Activated naive CD8-positive, alpha-beta T cell treated with anti-CD3 and anti-CD28 coated beads, Interleukin-2, amount 50 U/mL, for 24 hours (primary cell): ENCODE results near the gene C1R.
"Not testable (repeated sequence)": the region's sequence is repeated elsewhere in the genome, so short reads cannot be mapped to it uniquely, and the experiment has no call there.

ENCODE experiments used
- ATAC-seq: fragments of 150-1000 bp; cut with Tn5 transposase; one replicate; pipeline ENCODE4 v1.10.0; 2021
- DNase-seq: peaks from one replicate; pipeline ENCODE4 v3.0.0; 2021
- H3K27ac Mint-ChIP-seq: one replicate; pipeline ENCODE4 v1.8.0; 2021; ENCODE audit warnings: mild to moderate bottlenecking, mixed read lengths
- H3K27me3 Mint-ChIP-seq: one replicate; pipeline ENCODE4 v1.8.0; 2021; ENCODE audit warnings: mixed read lengths
- H3K36me3 Mint-ChIP-seq: one replicate; pipeline ENCODE4 v1.8.0; 2021; ENCODE audit warnings: low read depth, mixed read lengths
- H3K4me1 Mint-ChIP-seq: one replicate; pipeline ENCODE4 v1.8.0; 2021; ENCODE audit warnings: mixed read lengths
- H3K4me3 Mint-ChIP-seq: one replicate; pipeline ENCODE4 v1.8.0; 2021; ENCODE audit warnings: mild to moderate bottlenecking, moderate library complexity, mixed read lengths
- H3K9me3 Mint-ChIP-seq: one replicate; pipeline ENCODE4 v1.8.0; 2021; ENCODE audit warnings: mixed read lengths

Gene C1R

GRCh38 chr12:7059780-7060179 lies 32.5 kb downstream of the C1R start:
- Mint-ChIP-seq H3K27ac (no peak overlapping the region), H3K36me3 (no peaks in the 10 kb centered on the region)
- ATAC-seq, result no peak

GRCh38 chr12:7058850-7059395 lies 33.3 kb downstream of the C1R start:
- no peaks in the 10 kb centered on the region for H3K36me3 Mint-ChIP-seq
- H3K4me3 Mint-ChIP-seq, result no peak overlapping the region
- DNase-seq (no peak), ATAC-seq (no peak)
- no peaks in the 10 kb centered on the region for H3K9me3 Mint-ChIP-seq
- peaks cover 12% of the 10 kb centered on the region for H3K27me3 Mint-ChIP-seq
- no peak overlapping the region for H3K27ac Mint-ChIP-seq
- H3K4me1 Mint-ChIP-seq, result no peaks in the 10 kb centered on the region

More at GRCh38 chr12:7059780-7060179, 32.5 kb downstream of the C1R start:
- H3K4me1 Mint-ChIP-seq, result no peaks in the 10 kb centered on the region
- no peak overlapping the region for H3K4me3 Mint-ChIP-seq
- no peak for DNase-seq
- no peaks in the 10 kb centered on the region for H3K9me3 Mint-ChIP-seq
- H3K27me3 Mint-ChIP-seq, result peaks cover 7% of the 10 kb centered on the region

- Mint-ChIP-seq H3K4me3 (no peak overlapping the region), H3K27me3 (peaks cover 12% of the 10 kb centered on the region)
- ATAC-seq, result no peak
Measured at GRCh38 chr12:7058163-7058845, 33.9 kb downstream of the C1R start.

GRCh38 chr12:7055736-7056135 lies 36.5 kb downstream of the C1R start:
- H3K9me3 Mint-ChIP-seq, H3K36me3 Mint-ChIP-seq, H3K27ac Mint-ChIP-seq, ATAC-seq, H3K4me3 Mint-ChIP-seq, DNase-seq, H3K4me1 Mint-ChIP-seq: not testable (repeated sequence)
- peaks cover 15% of the 10 kb centered on the region for H3K27me3 Mint-ChIP-seq

More at GRCh38 chr12:7058163-7058845, 33.9 kb downstream of the C1R start:
- Mint-ChIP-seq H3K4me1 (no peaks in the 10 kb centered on the region), H3K9me3 (no peaks in the 10 kb centered on the region), H3K27ac (no peak overlapping the region), H3K36me3 (no peaks in the 10 kb centered on the region)
- no peak for DNase-seq

- no peaks in the 10 kb centered on the region for H3K4me1 Mint-ChIP-seq
- no peak for ATAC-seq
- no peak overlapping the region for H3K4me3 Mint-ChIP-seq
- no peaks in the 10 kb centered on the region for H3K36me3 Mint-ChIP-seq
- H3K27me3 Mint-ChIP-seq, result peaks cover 12% of the 10 kb centered on the region
- no peak for DNase-seq
- H3K27ac Mint-ChIP-seq, result no peak overlapping the region
- H3K9me3 Mint-ChIP-seq, result no peaks in the 10 kb centered on the region
Measured at GRCh38 chr12:7054925-7055324, 37.3 kb downstream of the C1R start.

GRCh38 chr12:7049973-7050372 lies 42.3 kb downstream of the C1R start:
- H3K36me3 Mint-ChIP-seq, DNase-seq, H3K4me1 Mint-ChIP-seq, H3K4me3 Mint-ChIP-seq, H3K27ac Mint-ChIP-seq, H3K9me3 Mint-ChIP-seq, ATAC-seq: not testable (repeated sequence)
- peaks cover 13% of the 10 kb centered on the region for H3K27me3 Mint-ChIP-seq

GRCh38 chr12:7049445-7049951 lies 42.7 kb downstream of the C1R start:
- DNase-seq, H3K36me3 Mint-ChIP-seq, H3K27ac Mint-ChIP-seq, H3K4me1 Mint-ChIP-seq, H3K9me3 Mint-ChIP-seq, H3K4me3 Mint-ChIP-seq, ATAC-seq: not testable (repeated sequence)
- H3K27me3 Mint-ChIP-seq, result peaks cover 10% of the 10 kb centered on the region

GRCh38 chr12:7047306-7047705 lies 44.9 kb downstream of the C1R start:
- Mint-ChIP-seq H3K4me3 (no peak overlapping the region), H3K27ac (no peak overlapping the region), H3K36me3 (no peaks in the 10 kb centered on the region), H3K9me3 (no peaks in the 10 kb centered on the region), H3K4me1 (peaks cover 6% of the 10 kb centered on the region), H3K27me3 (peaks cover 4% of the 10 kb centered on the region)
- DNase-seq (no peak), ATAC-seq (no peak)

- no peak overlapping the region for H3K4me3 Mint-ChIP-seq
- H3K27ac Mint-ChIP-seq, result no peak overlapping the region
- ATAC-seq, result no peak
- H3K27me3 Mint-ChIP-seq, result peaks cover 4% of the 10 kb centered on the region
- H3K36me3 Mint-ChIP-seq, result no peaks in the 10 kb centered on the region
- DNase-seq, result no peak
- peaks cover 6% of the 10 kb centered on the region for H3K4me1 Mint-ChIP-seq
- no peaks in the 10 kb centered on the region for H3K9me3 Mint-ChIP-seq
Measured at GRCh38 chr12:7046383-7047105, 45.7 kb downstream of the C1R start.

GRCh38 chr12:7045913-7046312 lies 46.3 kb downstream of the C1R start:
- DNase-seq (no peak), ATAC-seq (no peak)
- Mint-ChIP-seq H3K9me3 (no peaks in the 10 kb centered on the region), H3K27me3 (peaks cover 2% of the 10 kb centered on the region), H3K27ac (no peak overlapping the region), H3K36me3 (no peaks in the 10 kb centered on the region), H3K4me3 (no peak overlapping the region), H3K4me1 (peaks cover 6% of the 10 kb centered on the region)

- Mint-ChIP-seq H3K9me3 (no peaks in the 10 kb centered on the region), H3K27me3 (no peaks in the 10 kb centered on the region), H3K4me1 (peaks cover 6% of the 10 kb centered on the region), H3K36me3 (no peaks in the 10 kb centered on the region), H3K4me3 (no peak overlapping the region), H3K27ac (no peak overlapping the region)
- DNase-seq (no peak), ATAC-seq (no peak)
Measured at GRCh38 chr12:7042842-7043241, 49.4 kb downstream of the C1R start.

- Mint-ChIP-seq H3K36me3 (no peaks in the 10 kb centered on the region), H3K4me1 (no peaks in the 10 kb centered on the region), H3K27ac (no peak overlapping the region), H3K9me3 (no peaks in the 10 kb centered on the region), H3K27me3 (no peaks in the 10 kb centered on the region), H3K4me3 (no peak overlapping the region)
- ATAC-seq (no peak), DNase-seq (no peak)
Measured at GRCh38 chr12:7039403-7039802, 52.8 kb downstream of the C1R start.

- H3K27me3 Mint-ChIP-seq, result no peaks in the 10 kb centered on the region
- no peak overlapping the region for H3K4me3 Mint-ChIP-seq
- no peaks in the 10 kb centered on the region for H3K36me3 Mint-ChIP-seq
- H3K27ac Mint-ChIP-seq, result peak overlapping the region; percentile 32
- no peaks in the 10 kb centered on the region for H3K4me1 Mint-ChIP-seq
- DNase-seq (no peak), ATAC-seq (no peak)
- H3K9me3 Mint-ChIP-seq, result no peaks in the 10 kb centered on the region
Measured at GRCh38 chr12:7038591-7038990, 53.7 kb downstream of the C1R start.

GRCh38 chr12:7037411-7037810 lies 54.8 kb downstream of the C1R start:
- H3K9me3 Mint-ChIP-seq, DNase-seq, H3K36me3 Mint-ChIP-seq, H3K4me1 Mint-ChIP-seq, ATAC-seq, H3K27me3 Mint-ChIP-seq, H3K4me3 Mint-ChIP-seq, H3K27ac Mint-ChIP-seq: not testable (repeated sequence)

- no peaks in the 10 kb centered on the region for H3K9me3 Mint-ChIP-seq
- DNase-seq (no peak), ATAC-seq (no peak)
- H3K27me3 Mint-ChIP-seq, result peaks cover 2% of the 10 kb centered on the region
- H3K36me3 Mint-ChIP-seq, result no peaks in the 10 kb centered on the region
- no peaks in the 10 kb centered on the region for H3K4me1 Mint-ChIP-seq
- H3K4me3 Mint-ChIP-seq, result no peak overlapping the region
- H3K27ac Mint-ChIP-seq, result no peak overlapping the region
Measured at GRCh38 chr12:7035463-7035862, 56.8 kb downstream of the C1R start.
